ENCODE measurements around the gene PPP2R1A.

DNA sequence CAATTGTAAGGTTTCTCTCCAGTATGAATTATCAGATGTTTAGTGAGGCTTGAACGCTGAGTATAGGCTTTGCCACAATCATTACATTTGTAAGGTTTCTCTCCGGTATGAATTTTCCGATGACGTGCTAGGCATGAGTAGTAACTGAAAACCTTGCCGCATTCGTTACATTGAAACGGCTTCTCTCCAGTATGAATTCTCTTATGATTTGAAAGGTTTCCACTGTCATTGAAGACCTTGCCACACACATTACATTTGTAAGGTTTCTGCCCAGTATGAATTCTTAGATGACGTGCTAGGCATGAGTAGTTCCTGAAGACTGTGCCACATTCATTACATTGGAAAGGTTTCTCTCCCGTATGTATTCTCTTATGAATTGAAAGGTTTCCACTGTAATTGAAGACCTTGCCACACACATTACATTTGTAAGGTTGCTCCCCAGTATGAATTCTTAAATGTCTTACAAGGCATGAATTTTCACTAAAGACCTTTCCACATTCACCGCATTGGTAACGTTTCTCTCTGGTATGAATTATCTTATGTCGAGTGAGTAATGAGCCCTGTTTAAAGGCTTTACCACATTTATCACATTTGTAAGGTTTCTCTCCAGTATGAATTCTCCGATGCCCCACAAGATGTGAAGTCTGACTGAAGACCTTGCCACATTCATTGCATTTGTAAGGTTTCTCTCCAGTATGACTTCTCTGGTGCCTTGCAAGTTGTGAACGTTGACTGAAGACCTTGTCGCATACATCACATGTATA is 34.1 kb upstream of the PPP2R1A start:
- TF ChIP-seq, protein P1, sequence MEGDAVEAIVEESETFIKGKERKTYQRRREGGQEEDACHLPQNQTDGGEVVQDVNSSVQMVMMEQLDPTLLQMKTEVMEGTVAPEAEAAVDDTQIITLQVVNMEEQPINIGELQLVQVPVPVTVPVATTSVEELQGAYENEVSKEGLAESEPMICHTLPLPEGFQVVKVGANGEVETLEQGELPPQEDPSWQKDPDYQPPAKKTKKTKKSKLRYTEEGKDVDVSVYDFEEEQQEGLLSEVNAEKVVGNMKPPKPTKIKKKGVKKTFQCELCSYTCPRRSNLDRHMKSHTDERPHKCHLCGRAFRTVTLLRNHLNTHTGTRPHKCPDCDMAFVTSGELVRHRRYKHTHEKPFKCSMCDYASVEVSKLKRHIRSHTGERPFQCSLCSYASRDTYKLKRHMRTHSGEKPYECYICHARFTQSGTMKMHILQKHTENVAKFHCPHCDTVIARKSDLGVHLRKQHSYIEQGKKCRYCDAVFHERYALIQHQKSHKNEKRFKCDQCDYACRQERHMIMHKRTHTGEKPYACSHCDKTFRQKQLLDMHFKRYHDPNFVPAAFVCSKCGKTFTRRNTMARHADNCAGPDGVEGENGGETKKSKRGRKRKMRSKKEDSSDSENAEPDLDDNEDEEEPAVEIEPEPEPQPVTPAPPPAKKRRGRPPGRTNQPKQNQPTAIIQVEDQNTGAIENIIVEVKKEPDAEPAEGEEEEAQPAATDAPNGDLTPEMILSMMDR (IDR thresholded peaks at IDR 0.05): no peak
- no peak for TF ChIP-seq EP300 (IDR thresholded peaks at IDR 0.05)

Data from upper lobe of left lung (tissue), 4 donors.